Esophagus (tissue), 2 donors: ENCODE data around the gene MAP1S. TPM values are rescaled to one million over a fixed set of nuclear protein-coding genes. Genes with fewer than 3 reads are reported as not detected.

Experiments used
- H3K27ac ChIP-seq, 2 donors: one replicate each; pipeline ENCODE4 v1.5.1; 2013; ENCODE audit warnings: low read depth in 2 of 2, mild to moderate bottlenecking in 2 of 2, inconsistent platforms in 1 of 2, low read length in 1 of 2, moderate library complexity in 1 of 2
- H3K27me3 ChIP-seq, 2 donors: one replicate each; pipeline ENCODE4 v1.6.1; 2013; ENCODE audit warnings: low read length in 2 of 2, control low read depth in 1 of 2, mild to moderate bottlenecking in 1 of 2; ENCODE audit not compliant: insufficient read depth in 2 of 2, control insufficient read depth in 1 of 2
- H3K36me3 ChIP-seq, 2 donors: one replicate each; pipeline ENCODE4 v1.6.1; 2013; ENCODE audit warnings: low read length in 1 of 2; ENCODE audit not compliant: control insufficient read depth in 2 of 2, insufficient read depth in 2 of 2
- H3K4me1 ChIP-seq, 2 donors: one replicate each; pipeline ENCODE4 v1.6.1; 2013; ENCODE audit warnings: low read length in 1 of 2; ENCODE audit not compliant: control insufficient read depth in 2 of 2, insufficient read depth in 2 of 2
- H3K4me3 ChIP-seq, 2 donors: one replicate each; pipeline ENCODE4 v1.5.1; 2013; ENCODE audit warnings: low read length in 2 of 2, mild to moderate bottlenecking in 2 of 2, low read depth in 1 of 2, moderate library complexity in 1 of 2
- H3K9me3 ChIP-seq, 2 donors: one replicate each; pipeline ENCODE4 v1.6.1; 2013; ENCODE audit warnings: mild to moderate bottlenecking in 2 of 2, low read depth in 1 of 2, low read length in 1 of 2, moderate library complexity in 1 of 2; ENCODE audit not compliant: control insufficient read depth in 2 of 2, insufficient read depth in 1 of 2
- WGBS, 2 donors: extraction: QIAGEN DNeasy Blood & Tissue Kit; methylation state at CpG; one replicate each; pipeline ENCODE4 v1.1.7; 2013; 5-methylcytosine and 5-hydroxymethylcytosine counted together
- polyA plus RNA-seq, 2 donors: library from polyadenylated mRNA; stranded (reverse); fragments of 200-250 nt; gene quantifications; one replicate each; pipeline ENCODE4 v1.2.3, GENCODE V29; 2013
- donor health status: healthy with polysubstance abuse.
- donor health status: Bipolar disorder and iron deficiency.

Gene MAP1S
- polyA plus RNA-seq, 2 donors: 7.8 to 13.1 TPM

DNA sequence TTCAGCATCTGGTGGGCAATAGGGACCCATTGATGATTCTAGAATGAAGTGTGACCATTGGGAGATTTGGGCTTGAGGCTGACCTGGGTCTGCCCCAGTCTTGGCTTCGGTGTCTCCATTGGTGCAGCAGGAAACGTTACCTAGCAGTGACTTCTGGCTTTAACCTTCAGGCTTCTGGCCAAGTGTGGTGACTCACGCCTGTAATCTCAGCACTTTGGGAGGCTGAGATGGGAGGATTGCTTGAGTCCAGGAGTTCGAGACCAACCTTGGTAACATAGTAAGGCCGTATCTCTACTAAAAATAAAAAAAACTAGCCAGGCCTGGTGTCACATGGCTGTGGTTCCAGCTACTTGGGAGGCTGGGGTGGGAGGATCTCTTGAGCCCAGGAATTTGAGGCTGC lies 39.2 kb downstream of the MAP1S start:
- peaks cover 0 to 4% of the 10 kb centered on the region in 2 donors for H3K9me3 ChIP-seq

DNA sequence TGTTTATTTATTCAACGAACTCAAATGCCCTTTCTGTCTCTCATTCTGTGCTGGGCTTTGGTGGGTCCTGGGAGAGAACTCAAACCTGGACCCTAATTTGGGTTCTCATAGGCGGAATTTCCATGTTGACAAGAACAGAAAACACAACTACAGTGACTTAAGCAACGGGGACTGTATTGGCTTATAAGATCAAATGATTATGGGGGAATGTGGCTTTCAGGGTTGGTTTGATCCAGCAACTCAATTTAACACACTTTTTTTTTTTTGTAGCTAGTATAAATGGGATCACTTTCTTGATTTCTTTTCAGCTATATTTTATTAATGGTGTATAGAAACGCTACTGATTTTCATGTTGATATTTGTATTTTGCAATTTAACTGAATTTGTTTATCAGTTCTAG lies 41.9 kb downstream of the MAP1S start:
- WGBS, 2 donors: 77 to 83% methylated on average over 4 of the region's 4 CpGs
- Histone ChIP-seq H3K27me3 (no peaks in the 10 kb centered on the region), H3K27ac (no peak overlapping the region), H3K4me3 (no peak overlapping the region), H3K4me1 (peaks cover 2 to 3% of the 10 kb centered on the region in 2 donors), H3K36me3 (no peaks in the 10 kb centered on the region), H3K9me3 (peaks cover 0 to 4% of the 10 kb centered on the region in 2 donors)

More for the DNA sequence above, 39.2 kb downstream of the MAP1S start:
- no peaks in the 10 kb centered on the region for H3K27me3 ChIP-seq
- H3K4me1 ChIP-seq: peaks cover 2 to 3% of the 10 kb centered on the region in 2 donors
- H3K27ac ChIP-seq: no peak overlapping the region
- no peak overlapping the region for H3K4me3 ChIP-seq
- WGBS, 2 donors: 60 to 66% methylated on average over 5 of the region's 5 CpGs
- H3K36me3 ChIP-seq: no peaks in the 10 kb centered on the region

GRCh38 chr19:17762505-17763229 lies 43.4 kb downstream of the MAP1S start:
- peaks cover 0 to 4% of the 10 kb centered on the region in 2 donors for H3K9me3 ChIP-seq
- H3K4me3 ChIP-seq: no peak overlapping the region
- H3K27ac ChIP-seq: no peak overlapping the region
- no peaks in the 10 kb centered on the region for H3K27me3 ChIP-seq
- no peaks in the 10 kb centered on the region for H3K36me3 ChIP-seq
- 60 to 63% methylated on average over 17 of the region's 17 CpGs for WGBS, 2 donors
- peaks cover 2% of the 10 kb centered on the region in 2 donors for H3K4me1 ChIP-seq

DNA sequence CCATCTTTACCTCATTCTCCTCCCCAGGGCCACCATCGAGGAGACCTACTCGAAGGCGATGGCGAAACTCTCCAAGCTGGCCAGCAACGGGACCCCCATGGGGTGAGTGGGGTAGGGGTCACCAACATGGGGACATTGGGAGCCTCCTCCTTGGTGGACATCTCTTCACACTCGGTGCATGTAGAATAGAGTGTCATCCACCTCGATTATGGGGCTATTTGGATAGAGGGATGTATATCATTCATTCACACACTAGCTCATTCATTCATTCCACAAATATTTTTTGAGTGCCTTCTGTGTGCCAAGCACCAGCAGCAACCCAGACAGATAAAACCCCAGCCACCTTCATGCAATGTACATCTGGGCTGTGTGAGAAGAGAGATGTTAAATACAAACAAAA lies 45.1 kb downstream of the MAP1S start:
- H3K27me3 ChIP-seq: no peaks in the 10 kb centered on the region
- no peak overlapping the region for H3K27ac ChIP-seq
- no peaks in the 10 kb centered on the region for H3K36me3 ChIP-seq

DNA sequence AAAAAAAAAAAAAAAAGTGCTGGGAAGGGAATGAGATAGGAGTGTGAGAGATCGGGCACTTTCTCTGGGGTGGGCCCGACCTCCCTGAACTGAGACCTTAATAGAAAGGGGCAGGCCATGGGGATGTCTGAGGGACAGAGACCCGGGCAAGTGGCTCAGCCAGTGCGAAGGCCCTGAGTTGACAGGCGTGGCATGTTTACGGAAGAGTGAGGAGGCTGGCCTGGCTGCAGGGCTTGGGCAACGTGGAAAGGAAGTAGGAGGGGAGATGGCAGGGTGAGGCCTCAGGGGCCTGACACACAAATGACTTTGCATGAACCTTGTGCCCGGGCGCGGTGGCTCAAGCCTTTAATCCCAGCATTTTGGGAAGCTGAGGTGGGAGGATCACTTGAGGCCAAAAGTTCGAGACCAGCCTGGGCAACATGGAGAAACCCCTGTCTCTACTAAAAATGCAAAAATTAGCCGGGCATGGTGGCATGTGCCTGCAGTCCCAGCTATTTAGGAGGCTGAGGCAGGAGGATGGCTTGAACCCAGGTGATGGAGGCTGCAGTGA lies 45.9 kb downstream of the MAP1S start:
- Histone ChIP-seq H3K4me1 (peaks cover 0 to 2% of the 10 kb centered on the region in 2 donors), H3K4me3 (no peak overlapping the region), H3K27me3 (no peaks in the 10 kb centered on the region), H3K9me3 (peaks cover 0 to 4% of the 10 kb centered on the region in 2 donors), H3K36me3 (peaks cover 0 to under 1% of the 10 kb centered on the region in 2 donors), H3K27ac (no peak overlapping the region)
- 46 to 52% methylated on average over 12 of the region's 12 CpGs for WGBS, 2 donors

More for the DNA sequence above, 45.1 kb downstream of the MAP1S start:
- Histone ChIP-seq H3K9me3 (peaks cover 0 to 4% of the 10 kb centered on the region in 2 donors), H3K4me1 (peaks cover 0 to 2% of the 10 kb centered on the region in 2 donors), H3K4me3 (no peak overlapping the region)
- WGBS, 2 donors: 89 to 93% methylated on average over 7 of the region's 7 CpGs

GRCh38 chr19:17766543-17767131 lies 47.4 kb downstream of the MAP1S start:
- Histone ChIP-seq H3K36me3 (peaks cover 0 to 2% of the 10 kb centered on the region in 2 donors), H3K27me3 (no peaks in the 10 kb centered on the region), H3K4me1 (peaks cover 0 to 2% of the 10 kb centered on the region in 2 donors), H3K27ac (no peak overlapping the region), H3K9me3 (peaks cover 0 to 4% of the 10 kb centered on the region in 2 donors), H3K4me3 (no peak overlapping the region)
- 13 to 15% methylated on average over 29 of the region's 29 CpGs for WGBS, 2 donors

DNA sequence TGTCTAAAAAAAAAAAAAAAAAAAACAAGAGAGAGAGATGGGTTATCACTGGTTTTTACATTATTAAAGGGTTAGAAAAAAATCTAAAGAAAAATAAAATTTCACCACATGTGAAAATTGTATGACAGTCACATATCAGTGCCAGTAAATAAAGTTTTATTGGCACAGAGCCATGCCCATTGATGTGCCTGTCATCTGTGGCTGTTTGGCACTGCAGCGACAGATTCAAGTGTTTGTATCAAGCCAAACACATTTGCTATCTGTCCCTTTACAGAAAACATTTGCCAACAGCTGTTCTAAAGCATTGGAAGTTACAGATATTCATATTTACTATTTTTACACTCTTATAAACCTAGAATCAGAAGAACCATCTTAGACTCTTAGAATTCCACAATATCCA lies 48.3 kb downstream of the MAP1S start:
- Histone ChIP-seq H3K27ac (no peak overlapping the region), H3K4me1 (peaks cover 0 to 2% of the 10 kb centered on the region in 2 donors), H3K9me3 (peaks cover 0 to 3% of the 10 kb centered on the region in 2 donors), H3K27me3 (no peaks in the 10 kb centered on the region), H3K4me3 (no peak overlapping the region), H3K36me3 (peaks cover 0 to 2% of the 10 kb centered on the region in 2 donors)
- 33 to 40% methylated on average over 1 of the region's 1 CpG for WGBS, 2 donors

DNA sequence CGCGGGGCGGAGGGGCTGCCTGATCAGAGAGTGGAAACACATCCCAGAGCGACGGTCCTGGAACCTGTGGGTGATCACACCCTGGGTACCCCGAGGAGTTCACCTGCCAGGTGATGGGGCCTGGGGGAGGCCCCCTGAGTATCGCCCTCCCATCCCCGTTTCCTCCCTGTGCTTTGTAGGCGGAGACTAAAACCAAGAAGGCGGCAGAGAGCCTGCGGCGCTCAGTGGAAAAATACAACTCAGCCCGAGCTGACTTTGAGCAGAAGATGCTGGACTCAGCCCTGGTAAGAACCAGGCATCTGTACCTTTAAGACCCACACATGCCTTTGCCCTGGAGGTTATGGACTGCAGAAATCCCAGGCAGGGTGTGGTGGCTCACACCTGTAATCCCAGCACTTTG lies 51.3 kb downstream of the MAP1S start:
- 68 to 82% methylated on average over 13 of the region's 13 CpGs for WGBS, 2 donors
- Histone ChIP-seq H3K4me3 (no peak overlapping the region), H3K27me3 (no peaks in the 10 kb centered on the region), H3K36me3 (peaks cover 0 to 2% of the 10 kb centered on the region in 2 donors), H3K27ac (no peak overlapping the region), H3K9me3 (no peaks in the 10 kb centered on the region), H3K4me1 (peaks cover 0 to 2% of the 10 kb centered on the region in 2 donors)

DNA sequence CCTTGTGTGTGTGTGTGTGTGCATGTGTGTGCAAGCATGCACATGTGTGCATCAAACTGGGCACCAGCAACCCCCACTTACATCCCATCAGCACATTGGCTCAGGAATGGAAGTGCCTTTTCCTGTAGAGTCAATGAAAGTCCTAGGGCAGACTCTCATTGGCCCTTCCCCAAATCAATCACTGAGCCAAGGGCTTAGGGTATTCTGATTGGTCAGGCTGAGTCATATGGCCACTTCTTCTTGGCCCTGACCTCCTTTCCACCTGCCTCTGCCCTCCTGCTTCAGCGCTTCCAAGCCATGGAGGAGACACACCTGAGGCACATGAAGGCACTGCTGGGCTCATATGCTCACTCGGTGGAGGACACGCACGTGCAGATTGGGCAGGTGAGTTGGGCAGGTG lies 52.9 kb downstream of the MAP1S start:
- WGBS, 2 donors: 94 to 96% methylated on average over 4 of the region's 4 CpGs
- H3K4me3 ChIP-seq: no peak overlapping the region
- no peak overlapping the region for H3K27ac ChIP-seq
- H3K4me1 ChIP-seq: no peaks in the 10 kb centered on the region
- no peaks in the 10 kb centered on the region for H3K9me3 ChIP-seq
- H3K27me3 ChIP-seq: no peaks in the 10 kb centered on the region
- H3K36me3 ChIP-seq: peaks cover 0 to 2% of the 10 kb centered on the region in 2 donors
